GM12875 (cell line): Measurements from ENCODE around the gene G3BP2.

Source experiments
- H3K4me3 ChIP-seq: one replicate; pipeline ENCODE4 v1.5.1; 2011; ENCODE audit warnings: low read depth, low read length, control low read depth
- CTCF ChIP-seq: IDR thresholded peaks from 2 replicates; pipeline ENCODE4 v1.5.1; 2011; ENCODE audit warnings: low read depth, mild to moderate bottlenecking, control low read depth, inconsistent platforms, low read length, moderate library complexity, borderline replicate concordance; ENCODE audit not compliant: insufficient read depth

G3BP2 gene

GRCh38 chr4:75679876-75680575, 6.8 kb upstream of the G3BP2 start:
- no peak overlapping the region for H3K4me3 ChIP-seq
- no peak for TF ChIP-seq CTCF

- TF ChIP-seq CTCF: no peak
- H3K4me3 ChIP-seq: no peak overlapping the region
Observed at GRCh38 chr4:75678965-75679364, 5.8 kb upstream of the G3BP2 start.

GRCh38 chr4:75678473-75678872, 5.3 kb upstream of the G3BP2 start:
- H3K4me3 ChIP-seq: no peak overlapping the region
- no peak for TF ChIP-seq CTCF

- H3K4me3 ChIP-seq: no peak overlapping the region
- TF ChIP-seq CTCF: no peak
Observed at GRCh38 chr4:75675004-75675531, 1.9 kb upstream of the G3BP2 start.

- H3K4me3 ChIP-seq: peak overlapping the region; percentile 86
- TF ChIP-seq CTCF: no peak
Observed at GRCh38 chr4:75673959-75674328, 733 bp upstream of the G3BP2 start.

- peak overlapping the region; percentile 86 for H3K4me3 ChIP-seq
- no peak for TF ChIP-seq CTCF
Observed at GRCh38 chr4:75672461-75673026, 667 bp downstream of the G3BP2 start.

- TF ChIP-seq CTCF: no peak
- H3K4me3 ChIP-seq: peak overlapping the region; percentile 86
Observed at GRCh38 chr4:75671802-75672421, 1.3 kb downstream of the G3BP2 start.
